ENCODE data around the gene MED31. TPM values are rescaled to one million over a fixed set of nuclear protein-coding genes. Genes with fewer than 3 reads are reported as not detected.
A peak's percentile ranks its signal among the peaks of the same experiment; 100 is the strongest.

MED31 gene
- total and polyA plus RNA-seq, 2 of the 13 experiments (the other 11 are each of a cell fraction or from before 2014, with no cell fraction given): 19.0 to 20.9 TPM

- no peak for TF ChIP-seq ZNF451 (CRISPR knock-in tag; IDR thresholded peaks at IDR 0.05)
- no peak for TF ChIP-seq XRCC5 (optimal IDR thresholded peaks at IDR 0.05; ENCODE audit: low read length)
- TF ChIP-seq, protein P1, sequence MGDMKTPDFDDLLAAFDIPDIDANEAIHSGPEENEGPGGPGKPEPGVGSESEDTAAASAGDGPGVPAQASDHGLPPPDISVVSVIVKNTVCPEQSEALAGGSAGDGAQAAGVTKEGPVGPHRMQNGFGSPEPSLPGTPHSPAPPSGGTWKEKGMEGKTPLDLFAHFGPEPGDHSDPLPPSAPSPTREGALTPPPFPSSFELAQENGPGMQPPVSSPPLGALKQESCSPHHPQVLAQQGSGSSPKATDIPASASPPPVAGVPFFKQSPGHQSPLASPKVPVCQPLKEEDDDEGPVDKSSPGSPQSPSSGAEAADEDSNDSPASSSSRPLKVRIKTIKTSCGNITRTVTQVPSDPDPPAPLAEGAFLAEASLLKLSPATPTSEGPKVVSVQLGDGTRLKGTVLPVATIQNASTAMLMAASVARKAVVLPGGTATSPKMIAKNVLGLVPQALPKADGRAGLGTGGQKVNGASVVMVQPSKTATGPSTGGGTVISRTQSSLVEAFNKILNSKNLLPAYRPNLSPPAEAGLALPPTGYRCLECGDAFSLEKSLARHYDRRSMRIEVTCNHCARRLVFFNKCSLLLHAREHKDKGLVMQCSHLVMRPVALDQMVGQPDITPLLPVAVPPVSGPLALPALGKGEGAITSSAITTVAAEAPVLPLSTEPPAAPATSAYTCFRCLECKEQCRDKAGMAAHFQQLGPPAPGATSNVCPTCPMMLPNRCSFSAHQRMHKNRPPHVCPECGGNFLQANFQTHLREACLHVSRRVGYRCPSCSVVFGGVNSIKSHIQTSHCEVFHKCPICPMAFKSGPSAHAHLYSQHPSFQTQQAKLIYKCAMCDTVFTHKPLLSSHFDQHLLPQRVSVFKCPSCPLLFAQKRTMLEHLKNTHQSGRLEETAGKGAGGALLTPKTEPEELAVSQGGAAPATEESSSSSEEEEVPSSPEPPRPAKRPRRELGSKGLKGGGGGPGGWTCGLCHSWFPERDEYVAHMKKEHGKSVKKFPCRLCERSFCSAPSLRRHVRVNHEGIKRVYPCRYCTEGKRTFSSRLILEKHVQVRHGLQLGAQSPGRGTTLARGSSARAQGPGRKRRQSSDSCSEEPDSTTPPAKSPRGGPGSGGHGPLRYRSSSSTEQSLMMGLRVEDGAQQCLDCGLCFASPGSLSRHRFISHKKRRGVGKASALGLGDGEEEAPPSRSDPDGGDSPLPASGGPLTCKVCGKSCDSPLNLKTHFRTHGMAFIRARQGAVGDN (CRISPR knock-in tag; IDR thresholded peaks at IDR 0.05): peak; percentile 36
- TF ChIP-seq MBNL3 (CRISPR knock-in tag; conservative IDR thresholded peaks at IDR 0.05): no peak
- no peak for TF ChIP-seq KDM1A (CRISPR knock-in tag; IDR thresholded peaks at IDR 0.05)
- no peak for TF ChIP-seq ZNF260 (CRISPR knock-in tag; IDR thresholded peaks at IDR 0.05; ENCODE audit: borderline replicate concordance, low read depth)
- no peak for TF ChIP-seq ARNTL (CRISPR knock-in tag; IDR thresholded peaks at IDR 0.05)
- no peak for TF ChIP-seq ELK4 (CRISPR knock-in tag; IDR thresholded peaks at IDR 0.05; ENCODE audit: borderline replicate concordance)
- H3K36me3 ChIP-seq (replicated peaks in 1 of 2; ENCODE audit: control insufficient read depth in 1 of 2, insufficient read depth in 2 of 2, low read length in 2 of 2): peaks cover 23 to 63% of the 10 kb centered on the region in 2 experiments
- no peaks in the 10 kb centered on the region for H3K79me2 ChIP-seq (ENCODE audit: insufficient read depth, low read length)
- 100% methylated on average over 7 of the region's 11 CpGs for WGBS (ENCODE audit: low lambda C conversion rate)
- no peak; the same call in 2 of the 3 replicates for ATAC-seq
- DNase-seq (ENCODE audit: low spot score): no peak
- CTCF ChIA-PET (ENCODE audit: low intra/inter-chr PET ratio, low total read pairs): no interaction called here
- in situ Hi-C loops (cut with HindIII; ENCODE audit: extremely low pct_ligation_motif_present, low pct_unique_long_range_greater_than_20kb) (no loop called here), intact Hi-C loops (cut with micrococcal nuclease; ENCODE audit: unreplicated experiment) (no loop called here)
- H3K4me1 ChIP-seq (ENCODE audit: insufficient read depth, low read length): peaks cover 24% of the 10 kb centered on the region
- no peak overlapping the region for H3K9ac ChIP-seq (ENCODE audit: insufficient read depth, low read depth, low read length)
- no peaks in the 10 kb centered on the region for H3K27me3 ChIP-seq (ENCODE audit: control insufficient read depth in 1 of 2, insufficient read depth in 2 of 2, low read length in 2 of 2)
- no peak overlapping the region for H3K4me2 ChIP-seq (ENCODE audit: low read depth, low read length)
- H3K27ac ChIP-seq (ENCODE audit: extremely low read length, insufficient read depth, low read length): no peak overlapping the region
- no peaks in the 10 kb centered on the region for H3K9me3 ChIP-seq (ENCODE audit: low read length)
- H3K4me3 ChIP-seq (replicated peaks in 1 of 3; ENCODE audit: insufficient read depth in 1 of 3, low read depth in 2 of 3, low read length in 3 of 3): no peak overlapping the region
- POLR2A ChIA-PET: interaction anchor here (1.2 to 2.3 kb wide), 4 partner anchors 10 to 22 kb away, joined by 4 to 9 read pairs (median 8); partner anchors contain the start of gene SLC13A5
- no peak for FAIRE-seq
- no peak overlapping the region for H2AFZ ChIP-seq (ENCODE audit: low read length)
- BruUV-seq (replicated peaks): no TSS peak
- H4K20me1 ChIP-seq (ENCODE audit: insufficient read depth, low read length): no peaks in the 10 kb centered on the region
These were observed 39.2 kb upstream of the MED31 start for GRCh38 chr17:6690641-6691040.

All from HepG2 (cell line).